Progenitor cell of endocrine pancreas (in vitro differentiated cells): Measurements from ENCODE around the gene OBSCN. TPM values are rescaled to one million over a fixed set of nuclear protein-coding genes. Genes with fewer than 3 reads are reported as not detected.

Source experiments
- DNase-seq: peaks from one replicate; pipeline ENCODE4 v3.0.0; 2021; ENCODE audit warnings: low spot score; ENCODE audit not compliant: unreplicated experiment
- H3K27ac Mint-ChIP-seq: 2 replicates; pipeline ENCODE4 v1.8.0; 2021; ENCODE audit warnings: mild to moderate bottlenecking, moderate library complexity, mixed read lengths
- H3K27me3 Mint-ChIP-seq: 2 replicates; pipeline ENCODE4 v1.8.0; 2021; ENCODE audit warnings: mixed read lengths
- H3K36me3 Mint-ChIP-seq: 2 replicates; pipeline ENCODE4 v1.8.0; 2022; ENCODE audit warnings: mixed read lengths; ENCODE audit not compliant: insufficient read depth
- H3K4me1 Mint-ChIP-seq: 2 replicates; pipeline ENCODE4 v1.8.0; 2021; ENCODE audit warnings: low read depth, mixed read lengths
- H3K4me3 Mint-ChIP-seq: 2 replicates; pipeline ENCODE4 v1.8.0; 2021; ENCODE audit warnings: low read depth, mild to moderate bottlenecking, moderate library complexity, mixed read lengths
- H3K9me3 Mint-ChIP-seq: 2 replicates; pipeline ENCODE4 v1.8.0; 2021; ENCODE audit warnings: low read depth, mixed read lengths
- total RNA-seq: library from RNA; stranded (reverse); gene quantifications from 2 replicates; pipeline ENCODE4 v1.2.1, GENCODE V29; 2021
- TF ChIP-seq, protein P1 (sequence below): fragments of 200-600 bp; sonication (generic); IDR thresholded peaks from one replicate; pipeline ENCODE4 v1.5.0; 2021; ENCODE audit warnings: antibody characterized with exemption, mild to moderate bottlenecking; ENCODE audit not compliant: unreplicated experiment

Gene OBSCN
- total RNA-seq, 1 donor from 2014 or later, result 57.5 TPM

DNA sequence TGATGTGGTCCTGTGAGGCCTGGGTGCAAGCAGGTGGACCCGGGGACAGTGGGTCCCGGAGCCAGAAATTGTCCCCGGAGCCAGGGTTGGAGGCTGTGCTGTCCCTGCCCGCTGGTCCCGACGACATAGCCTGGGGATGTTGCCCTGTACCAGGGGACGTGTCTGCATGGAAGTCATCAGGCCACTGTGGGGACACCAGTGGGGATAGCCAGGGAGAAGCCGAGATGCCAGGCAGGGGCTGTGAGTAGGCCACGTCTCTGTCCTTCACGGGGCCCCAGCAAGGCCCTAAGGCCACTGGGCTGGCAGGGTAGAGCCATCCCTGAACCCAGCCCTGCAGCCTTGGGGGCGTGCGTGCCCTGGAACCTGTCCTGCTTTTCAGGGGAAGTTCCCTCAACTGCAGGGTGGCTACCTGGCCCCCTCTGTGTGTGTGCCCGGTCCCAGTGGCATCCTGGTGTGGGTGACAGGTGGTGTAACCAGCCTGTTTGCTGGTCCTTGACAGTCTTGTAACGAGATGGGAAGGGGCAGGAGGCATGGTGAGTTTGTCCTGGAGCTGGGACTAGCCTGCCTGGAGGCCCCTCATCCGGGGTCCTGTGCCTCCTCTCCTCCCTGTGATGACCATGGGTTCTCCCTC lies 73.2 kb downstream of the OBSCN start:
- TF ChIP-seq, protein P1, sequence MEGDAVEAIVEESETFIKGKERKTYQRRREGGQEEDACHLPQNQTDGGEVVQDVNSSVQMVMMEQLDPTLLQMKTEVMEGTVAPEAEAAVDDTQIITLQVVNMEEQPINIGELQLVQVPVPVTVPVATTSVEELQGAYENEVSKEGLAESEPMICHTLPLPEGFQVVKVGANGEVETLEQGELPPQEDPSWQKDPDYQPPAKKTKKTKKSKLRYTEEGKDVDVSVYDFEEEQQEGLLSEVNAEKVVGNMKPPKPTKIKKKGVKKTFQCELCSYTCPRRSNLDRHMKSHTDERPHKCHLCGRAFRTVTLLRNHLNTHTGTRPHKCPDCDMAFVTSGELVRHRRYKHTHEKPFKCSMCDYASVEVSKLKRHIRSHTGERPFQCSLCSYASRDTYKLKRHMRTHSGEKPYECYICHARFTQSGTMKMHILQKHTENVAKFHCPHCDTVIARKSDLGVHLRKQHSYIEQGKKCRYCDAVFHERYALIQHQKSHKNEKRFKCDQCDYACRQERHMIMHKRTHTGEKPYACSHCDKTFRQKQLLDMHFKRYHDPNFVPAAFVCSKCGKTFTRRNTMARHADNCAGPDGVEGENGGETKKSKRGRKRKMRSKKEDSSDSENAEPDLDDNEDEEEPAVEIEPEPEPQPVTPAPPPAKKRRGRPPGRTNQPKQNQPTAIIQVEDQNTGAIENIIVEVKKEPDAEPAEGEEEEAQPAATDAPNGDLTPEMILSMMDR, result no peak
- H3K4me1 Mint-ChIP-seq, result no peaks in the 10 kb centered on the region
- H3K36me3 Mint-ChIP-seq, result peaks cover 5% of the 10 kb centered on the region
- H3K27ac Mint-ChIP-seq, result no peak overlapping the region
- H3K4me3 Mint-ChIP-seq, result no peak overlapping the region
- no peak for DNase-seq
- H3K9me3 Mint-ChIP-seq, result no peaks in the 10 kb centered on the region
- no peaks in the 10 kb centered on the region for H3K27me3 Mint-ChIP-seq

DNA sequence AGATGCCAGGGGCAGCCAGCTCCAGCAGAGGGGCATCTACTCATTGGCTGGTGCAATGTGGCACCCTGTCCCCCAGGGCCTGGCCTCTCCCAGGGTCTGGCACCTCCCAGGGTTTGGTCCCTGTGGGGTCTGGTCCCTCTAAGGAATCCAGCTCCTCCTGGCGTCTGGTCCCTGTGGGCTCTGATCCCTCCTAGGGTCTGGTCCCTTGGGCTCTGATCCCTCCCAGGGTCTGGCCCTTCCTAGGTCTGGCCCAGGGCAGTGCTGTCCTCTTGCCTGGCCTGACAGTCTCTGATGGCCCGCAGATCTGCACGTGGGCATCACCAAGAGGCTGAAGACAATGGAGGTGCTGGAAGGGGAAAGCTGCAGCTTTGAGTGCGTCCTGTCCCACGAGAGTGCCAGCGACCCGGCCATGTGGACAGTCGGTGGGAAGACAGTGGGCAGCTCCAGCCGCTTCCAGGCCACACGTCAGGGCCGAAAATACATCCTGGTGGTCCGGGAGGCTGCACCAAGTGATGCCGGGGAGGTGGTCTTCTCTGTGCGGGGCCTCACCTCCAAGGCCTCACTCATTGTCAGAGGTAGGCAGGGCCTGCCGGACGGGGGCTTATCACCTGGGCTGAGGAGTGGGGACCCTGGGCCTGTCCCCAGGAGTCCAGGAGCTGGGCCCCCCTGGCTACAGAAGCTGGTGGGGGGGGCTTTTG lies 73.9 kb downstream of the OBSCN start:
- peaks cover 5% of the 10 kb centered on the region for H3K36me3 Mint-ChIP-seq
- no peak for DNase-seq
- TF ChIP-seq, protein P1, result no peak
- no peaks in the 10 kb centered on the region for H3K4me1 Mint-ChIP-seq
- H3K27me3 Mint-ChIP-seq, result no peaks in the 10 kb centered on the region
- no peak overlapping the region for H3K27ac Mint-ChIP-seq
- H3K9me3 Mint-ChIP-seq, result no peaks in the 10 kb centered on the region
- H3K4me3 Mint-ChIP-seq, result no peak overlapping the region

DNA sequence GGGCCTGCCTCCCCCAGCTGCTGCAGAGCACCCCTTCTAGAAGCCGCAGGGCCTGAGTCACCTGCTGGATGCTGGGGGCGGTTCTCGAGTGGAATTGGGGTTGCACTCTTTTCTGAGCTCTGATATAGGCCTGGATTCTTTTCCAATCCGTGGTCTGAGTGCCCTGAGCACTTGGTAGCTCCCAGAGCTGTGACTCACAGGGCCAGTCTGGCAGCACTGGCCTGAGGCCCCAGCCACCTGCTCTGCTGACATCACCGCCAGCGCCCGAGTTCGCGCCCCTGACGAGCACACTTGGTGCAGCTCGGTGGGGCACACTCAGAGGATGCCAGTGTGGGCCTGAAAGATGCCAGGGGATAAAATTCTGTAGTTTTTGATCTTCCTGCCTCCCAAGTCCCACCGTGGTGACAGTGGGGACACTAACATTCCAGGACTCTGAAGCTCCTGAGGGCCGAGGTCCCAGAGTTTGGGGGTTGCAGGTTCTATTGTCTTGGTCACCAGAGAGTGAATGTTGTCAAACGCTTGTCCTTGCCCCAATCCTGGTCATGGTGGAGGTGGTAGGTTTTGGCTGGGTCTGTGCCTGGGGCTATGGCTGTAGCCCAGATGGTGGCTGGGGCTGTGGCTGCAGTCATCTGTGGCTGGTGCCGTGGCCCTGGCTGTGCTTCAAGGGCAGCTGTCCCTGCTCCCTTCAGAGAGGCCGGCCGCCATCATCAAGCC lies 74.6 kb downstream of the OBSCN start:
- peaks cover 5% of the 10 kb centered on the region for H3K36me3 Mint-ChIP-seq
- no peaks in the 10 kb centered on the region for H3K9me3 Mint-ChIP-seq
- TF ChIP-seq, protein P1, result no peak
- H3K27me3 Mint-ChIP-seq, result no peaks in the 10 kb centered on the region
- no peak overlapping the region for H3K27ac Mint-ChIP-seq
- H3K4me1 Mint-ChIP-seq, result no peaks in the 10 kb centered on the region
- no peak overlapping the region for H3K4me3 Mint-ChIP-seq
- DNase-seq, result no peak

DNA sequence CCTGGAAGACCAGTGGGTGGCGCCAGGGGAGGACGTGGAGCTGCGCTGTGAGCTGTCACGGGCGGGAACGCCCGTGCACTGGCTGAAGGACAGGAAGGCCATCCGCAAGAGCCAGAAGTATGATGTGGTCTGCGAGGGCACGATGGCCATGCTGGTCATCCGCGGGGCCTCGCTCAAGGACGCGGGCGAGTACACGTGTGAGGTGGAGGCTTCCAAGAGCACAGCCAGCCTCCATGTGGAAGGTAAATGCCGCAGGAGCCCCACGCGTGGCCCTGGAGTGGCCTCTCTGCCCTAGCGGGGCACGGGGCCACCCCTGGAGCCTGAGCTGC lies 75.2 kb downstream of the OBSCN start:
- peaks cover 6% of the 10 kb centered on the region for H3K36me3 Mint-ChIP-seq
- TF ChIP-seq, protein P1, result no peak
- DNase-seq, result no peak

DNA sequence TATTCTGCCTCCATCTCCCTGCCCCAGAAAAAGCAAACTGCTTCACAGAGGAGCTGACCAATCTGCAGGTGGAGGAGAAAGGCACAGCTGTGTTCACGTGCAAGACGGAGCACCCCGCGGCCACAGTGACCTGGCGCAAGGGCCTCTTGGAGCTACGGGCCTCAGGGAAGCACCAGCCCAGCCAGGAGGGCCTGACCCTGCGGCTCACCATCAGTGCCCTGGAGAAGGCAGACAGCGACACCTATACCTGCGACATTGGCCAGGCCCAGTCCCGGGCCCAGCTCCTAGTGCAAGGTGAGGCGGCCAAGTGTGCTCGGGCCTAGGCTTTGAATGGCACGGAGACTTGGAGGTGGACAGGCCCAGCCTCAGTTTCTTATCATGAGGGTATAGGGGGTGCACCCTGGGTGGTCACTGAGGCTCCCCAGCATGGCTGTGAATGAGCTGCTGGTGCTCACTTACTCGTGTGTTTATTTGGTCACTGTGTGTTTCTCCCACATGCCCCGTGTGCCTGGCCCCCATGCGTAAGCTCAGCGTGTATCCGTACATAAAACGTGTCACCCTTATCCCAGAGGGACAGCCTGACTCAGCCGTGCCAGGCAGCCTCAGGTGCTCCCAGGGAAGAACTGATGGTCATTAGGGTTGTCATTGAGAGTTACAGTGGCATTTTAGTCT lies 75.8 kb downstream of the OBSCN start:
- TF ChIP-seq, protein P1, result no peak
- Mint-ChIP-seq H3K36me3 (peaks cover 6% of the 10 kb centered on the region), H3K27ac (no peak overlapping the region), H3K27me3 (no peaks in the 10 kb centered on the region), H3K9me3 (no peaks in the 10 kb centered on the region), H3K4me3 (no peak overlapping the region), H3K4me1 (no peaks in the 10 kb centered on the region)
- DNase-seq, result no peak

More for the DNA sequence above, 75.2 kb downstream of the OBSCN start:
- Mint-ChIP-seq H3K4me3 (no peak overlapping the region), H3K27ac (no peak overlapping the region), H3K9me3 (no peaks in the 10 kb centered on the region), H3K27me3 (no peaks in the 10 kb centered on the region), H3K4me1 (no peaks in the 10 kb centered on the region)
